GM18520 (cell line): ENCODE data around the gene SNX17.
"Not testable (repeated sequence)": the region's sequence is repeated elsewhere in the genome, so short reads cannot be mapped to it uniquely, and the experiment has no call there.

Source experiments
- ATAC-seq: cut with Tn5 transposase; IDR thresholded peaks from one replicate; pipeline ENCODE4 v1.9.1; 2021; ENCODE audit not compliant: unreplicated experiment

SNX17 gene, protein sequence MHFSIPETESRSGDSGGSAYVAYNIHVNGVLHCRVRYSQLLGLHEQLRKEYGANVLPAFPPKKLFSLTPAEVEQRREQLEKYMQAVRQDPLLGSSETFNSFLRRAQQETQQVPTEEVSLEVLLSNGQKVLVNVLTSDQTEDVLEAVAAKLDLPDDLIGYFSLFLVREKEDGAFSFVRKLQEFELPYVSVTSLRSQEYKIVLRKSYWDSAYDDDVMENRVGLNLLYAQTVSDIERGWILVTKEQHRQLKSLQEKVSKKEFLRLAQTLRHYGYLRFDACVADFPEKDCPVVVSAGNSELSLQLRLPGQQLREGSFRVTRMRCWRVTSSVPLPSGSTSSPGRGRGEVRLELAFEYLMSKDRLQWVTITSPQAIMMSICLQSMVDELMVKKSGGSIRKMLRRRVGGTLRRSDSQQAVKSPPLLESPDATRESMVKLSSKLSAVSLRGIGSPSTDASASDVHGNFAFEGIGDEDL

DNA sequence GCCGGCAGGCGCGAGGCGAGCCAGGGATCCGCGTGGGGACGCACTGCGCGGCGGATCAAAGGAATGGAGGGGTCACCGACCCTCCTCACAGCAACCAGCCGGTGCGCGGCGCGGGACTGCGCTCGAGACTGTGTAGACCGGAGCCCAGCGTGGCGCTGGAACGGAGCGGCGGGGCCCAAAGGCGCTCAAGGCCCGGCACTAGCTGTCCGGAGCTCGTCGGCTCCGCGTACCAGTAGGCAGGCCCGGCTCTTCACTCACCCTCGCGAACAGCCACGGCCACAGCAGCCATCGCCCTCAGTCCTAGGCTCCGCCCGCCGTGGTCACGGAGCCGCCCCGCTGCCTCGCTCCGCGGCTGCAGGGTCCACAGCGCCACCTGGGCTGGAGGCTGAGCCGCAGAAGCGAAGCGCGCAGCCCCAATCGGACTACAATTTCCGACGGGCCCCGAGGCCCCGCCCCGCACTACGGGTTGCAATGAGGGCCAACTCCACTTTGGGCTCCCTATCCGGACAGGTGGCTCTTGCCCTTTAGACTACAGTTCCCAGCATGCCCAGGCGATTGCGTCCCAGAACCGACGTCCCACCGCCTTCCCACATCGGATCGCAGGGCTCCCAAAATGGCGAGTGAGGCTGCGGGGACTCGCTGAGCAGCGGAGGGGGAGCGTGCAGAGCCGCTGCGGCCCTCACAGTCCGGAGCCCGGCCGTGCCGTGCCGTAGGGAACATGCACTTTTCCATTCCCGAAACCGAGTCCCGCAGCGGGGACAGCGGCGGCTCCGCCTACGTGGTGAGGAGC lies at the start of gene SNX17, which contains the start of gene EIF2B4:
TSS of gene SNX17 (plus strand) at position 591 of the 790 bp plus-strand sequence. CDS start at position 719, 128 bp downstream.
TSS of gene EIF2B4 (minus strand) at position 313 of the 790 bp plus-strand sequence. CDS start at position 289, 24 bp downstream.
- peak; percentile 90 for ATAC-seq

DNA sequence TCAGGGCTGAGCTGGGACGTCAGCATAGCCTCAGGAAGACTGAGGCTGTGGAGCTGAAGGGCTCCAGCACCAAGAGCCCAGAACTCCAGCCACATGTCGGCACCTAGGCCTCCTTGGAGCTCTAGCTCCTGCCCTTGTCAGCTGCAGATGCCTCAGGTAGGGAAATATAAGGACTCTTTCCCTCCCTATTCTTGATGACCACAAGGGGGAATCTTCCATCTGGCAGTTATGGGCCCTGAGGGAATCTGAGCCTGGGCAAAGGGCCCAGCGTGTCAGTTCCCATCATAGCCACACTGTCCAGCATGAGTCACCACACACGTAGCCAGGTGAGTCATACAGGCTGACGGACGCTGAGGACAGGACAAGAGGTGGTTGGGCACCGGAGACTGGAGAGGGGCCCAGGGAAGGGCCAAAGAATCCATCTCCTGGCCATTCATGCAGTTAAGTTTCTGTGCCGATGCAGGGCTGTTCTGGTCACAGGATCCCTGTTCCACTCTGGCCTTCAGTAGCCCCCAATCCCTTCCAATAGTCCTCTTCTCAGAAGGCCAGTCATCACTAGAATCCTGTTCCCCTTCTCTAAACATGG lies 49.4 kb upstream of the SNX17 start:
- ATAC-seq, result no peak

DNA sequence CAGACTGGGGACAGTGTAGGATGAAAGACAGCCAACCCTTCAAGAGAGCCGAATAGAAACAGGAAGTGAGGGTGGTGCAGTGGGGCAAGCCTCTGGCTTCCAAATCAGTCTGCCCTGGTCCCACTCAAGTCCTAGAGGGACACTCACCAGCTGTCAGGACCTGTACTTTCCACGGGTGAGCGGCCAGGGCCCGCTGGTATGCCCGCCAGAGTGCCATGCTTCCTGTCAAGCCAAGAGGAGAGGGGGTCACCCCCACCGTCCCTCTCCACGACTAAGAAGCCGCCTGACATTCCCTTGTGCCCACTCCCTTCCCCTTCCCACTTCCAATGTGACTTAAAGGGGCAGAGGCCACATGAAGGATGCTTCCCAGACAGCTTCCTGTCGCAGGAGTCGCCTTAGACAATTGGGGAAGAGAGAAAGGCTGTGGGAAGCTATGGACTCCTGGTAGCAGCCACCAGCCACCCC lies 48.1 kb upstream of the SNX17 start:
- ATAC-seq, result no peak

DNA sequence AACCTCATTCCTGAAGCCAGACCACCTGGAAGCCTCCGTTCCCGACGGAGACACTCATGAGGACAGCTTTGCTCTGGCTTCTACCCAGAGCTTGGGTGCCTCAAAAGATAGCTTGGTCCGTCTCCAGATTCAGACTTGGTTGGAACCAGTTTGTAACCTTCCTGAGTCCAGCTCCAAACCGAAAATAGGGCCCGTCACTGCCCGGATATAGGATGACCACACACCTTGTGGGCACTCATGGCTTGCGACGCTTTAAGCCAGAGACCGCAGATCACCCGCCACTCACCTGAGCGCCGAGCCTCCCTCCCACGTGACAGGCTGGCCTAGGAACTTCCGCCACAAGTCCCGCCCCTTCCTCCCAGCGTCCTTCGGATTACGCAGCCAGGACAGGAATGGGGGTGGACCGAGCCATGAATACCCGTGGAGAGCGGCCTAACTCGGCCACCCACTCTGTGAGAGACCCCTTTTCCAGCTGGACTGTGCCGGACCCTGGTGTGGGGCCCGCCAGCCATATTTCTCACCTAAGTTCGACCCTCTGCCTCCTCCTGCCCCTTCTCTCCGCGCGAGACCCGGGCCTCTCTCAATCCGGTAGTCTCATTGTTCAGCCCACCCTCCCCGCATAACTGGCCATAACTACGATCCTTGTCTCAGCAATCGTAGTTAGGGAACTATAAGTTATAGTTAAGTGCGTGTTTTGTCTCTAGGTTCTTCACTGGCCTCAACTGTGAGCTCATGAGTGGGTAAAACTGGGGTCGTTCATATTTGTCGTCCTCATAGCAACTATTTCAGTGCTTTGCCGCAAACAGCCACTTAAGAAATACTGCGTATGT lies 47.4 kb upstream of the SNX17 start, which contains the start of gene MPV17:
TSS of gene MPV17 (minus strand) at position 332 of the 830 bp plus-strand sequence. CDS start 580 bp downstream, outside the sequence.
- peak; percentile 66 for ATAC-seq

DNA sequence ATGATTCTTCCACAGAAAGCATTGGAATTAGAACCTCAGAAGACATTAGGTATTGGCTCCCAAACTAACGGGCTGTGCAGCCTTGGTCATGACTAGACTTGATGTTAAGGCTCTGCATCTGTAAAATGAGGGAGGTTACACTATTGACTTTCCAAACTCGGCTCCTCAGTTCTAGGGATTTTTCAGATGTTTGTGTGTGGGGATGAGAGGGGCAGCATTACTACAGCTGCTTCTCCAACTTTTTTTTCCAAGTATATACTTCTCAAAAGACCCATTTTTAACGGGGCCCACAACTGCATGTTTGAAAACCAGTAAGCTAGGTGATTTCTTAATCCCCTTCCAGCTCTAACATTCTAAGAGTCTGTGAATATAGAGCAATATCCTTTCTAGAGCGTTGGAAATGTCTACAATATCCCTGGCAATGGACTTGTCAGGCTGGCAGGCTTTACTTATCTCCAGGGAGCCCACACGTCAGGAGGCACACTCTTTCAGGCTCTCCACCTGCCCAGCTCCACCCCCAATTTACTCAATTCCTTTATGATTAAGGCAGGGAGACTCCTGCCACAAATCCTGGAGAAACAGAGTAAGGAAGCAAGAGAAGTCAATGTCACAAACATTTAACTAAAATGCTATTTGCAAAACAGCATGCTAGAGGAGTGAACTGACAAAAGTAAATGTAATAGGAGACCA lies 46.7 kb upstream of the SNX17 start:
- ATAC-seq, result no peak

DNA sequence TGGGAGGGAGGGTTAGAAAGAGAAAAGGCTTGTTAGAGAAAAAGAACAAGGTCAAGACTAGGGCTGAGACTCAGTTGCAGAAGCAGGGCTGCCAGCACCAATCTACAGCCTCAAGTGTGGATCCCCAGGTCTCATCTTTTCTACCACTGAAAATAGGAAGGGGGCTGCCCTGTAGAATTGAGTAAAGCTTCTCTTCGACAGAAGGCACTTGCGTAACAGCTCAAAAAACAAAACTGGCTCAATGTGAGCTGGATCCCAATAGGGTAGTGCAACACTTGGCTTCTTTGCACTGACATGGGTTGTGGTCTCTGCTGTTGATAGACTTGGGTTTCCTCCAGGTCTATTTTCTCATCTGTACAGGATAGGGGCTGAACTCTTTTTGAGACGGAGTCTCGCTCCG lies 45.7 kb upstream of the SNX17 start:
- no peak for ATAC-seq

DNA sequence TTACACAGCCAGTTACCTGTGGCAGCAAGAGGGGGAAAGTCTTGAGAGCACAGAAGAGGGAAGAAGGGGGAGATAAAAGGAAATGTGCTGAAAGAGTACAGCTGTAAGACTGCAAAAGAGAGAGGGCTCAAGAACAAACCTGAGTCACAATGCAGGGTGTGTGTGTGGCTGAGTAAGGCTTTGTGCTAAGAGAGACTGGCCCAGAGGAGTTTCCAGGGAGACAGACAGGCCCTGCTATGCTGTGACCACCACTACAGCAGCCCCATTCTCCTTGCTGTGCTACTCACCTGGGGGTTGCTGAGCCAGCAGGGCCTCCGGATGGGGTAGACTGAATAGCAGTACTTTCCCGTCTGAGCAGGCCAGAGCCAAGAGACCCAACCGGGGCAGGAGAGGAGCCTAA lies 35.1 kb upstream of the SNX17 start:
- ATAC-seq, result no peak

DNA sequence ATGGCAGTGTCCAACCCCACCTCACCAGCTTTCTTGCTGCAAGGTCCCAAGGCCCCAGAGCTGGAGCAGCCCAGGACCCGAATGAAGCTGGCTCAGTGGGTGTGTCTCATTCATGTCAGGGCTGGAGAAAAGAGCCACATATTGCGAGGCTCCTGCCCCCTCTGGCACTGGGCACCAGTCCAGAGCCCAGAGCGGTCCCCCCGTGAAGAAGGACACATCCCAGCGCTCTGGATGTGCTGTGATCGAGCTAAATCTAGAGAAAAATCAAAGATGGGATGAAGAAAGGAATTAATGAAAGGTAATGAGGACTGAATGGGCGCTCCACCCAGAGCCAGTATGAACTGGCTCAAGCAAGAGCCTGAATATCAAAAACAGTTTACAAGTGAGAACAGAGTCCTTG lies 34.2 kb upstream of the SNX17 start:
- no peak for ATAC-seq

DNA sequence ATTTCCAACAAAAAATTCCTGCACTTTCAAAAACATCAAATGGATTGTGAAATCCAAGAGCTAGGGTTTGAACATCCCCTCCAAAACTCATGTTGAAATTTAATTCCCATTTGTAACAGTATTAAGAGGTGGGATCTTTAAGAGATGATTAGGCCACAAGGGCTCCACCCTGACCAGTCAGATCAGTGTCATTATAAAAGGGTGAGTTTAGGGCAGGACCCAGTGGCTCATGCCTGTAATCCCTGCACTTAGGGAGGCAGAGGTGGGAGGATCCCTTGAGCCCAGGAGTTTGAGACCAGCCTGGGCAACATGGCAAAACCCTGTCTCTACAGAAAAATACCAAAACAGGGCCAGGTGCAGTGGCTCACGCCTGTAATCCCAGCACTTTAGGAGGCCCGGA lies 22.8 kb upstream of the SNX17 start:
- ATAC-seq, result no peak

DNA sequence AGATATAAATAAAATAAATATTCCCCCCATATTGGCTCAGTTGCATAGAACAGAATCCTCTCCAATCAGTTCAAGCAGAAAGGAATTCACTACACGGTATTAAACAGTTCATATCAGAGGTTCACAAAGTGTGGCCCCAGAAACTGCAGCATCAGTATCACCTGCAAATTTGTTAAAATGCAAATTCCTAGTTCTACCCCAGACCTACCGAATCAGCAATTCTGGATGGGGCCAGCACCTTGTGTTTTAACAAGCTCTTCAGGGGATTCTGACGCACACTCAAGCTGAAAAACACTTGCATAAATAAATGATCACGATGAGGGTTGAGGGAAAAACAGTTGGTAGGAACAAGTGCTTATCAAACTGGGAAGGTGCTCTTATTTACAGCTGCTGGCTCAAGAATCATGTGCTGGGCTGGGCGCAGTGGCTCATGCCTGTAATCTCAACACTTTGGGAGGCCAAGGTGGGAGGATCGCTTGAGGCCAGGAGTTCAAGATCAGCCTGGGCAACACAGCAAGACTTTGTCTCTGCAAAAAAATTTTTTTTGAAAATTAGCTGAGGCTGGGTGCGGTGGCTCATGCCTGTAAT lies 20.2 kb upstream of the SNX17 start:
- ATAC-seq, result no peak

DNA sequence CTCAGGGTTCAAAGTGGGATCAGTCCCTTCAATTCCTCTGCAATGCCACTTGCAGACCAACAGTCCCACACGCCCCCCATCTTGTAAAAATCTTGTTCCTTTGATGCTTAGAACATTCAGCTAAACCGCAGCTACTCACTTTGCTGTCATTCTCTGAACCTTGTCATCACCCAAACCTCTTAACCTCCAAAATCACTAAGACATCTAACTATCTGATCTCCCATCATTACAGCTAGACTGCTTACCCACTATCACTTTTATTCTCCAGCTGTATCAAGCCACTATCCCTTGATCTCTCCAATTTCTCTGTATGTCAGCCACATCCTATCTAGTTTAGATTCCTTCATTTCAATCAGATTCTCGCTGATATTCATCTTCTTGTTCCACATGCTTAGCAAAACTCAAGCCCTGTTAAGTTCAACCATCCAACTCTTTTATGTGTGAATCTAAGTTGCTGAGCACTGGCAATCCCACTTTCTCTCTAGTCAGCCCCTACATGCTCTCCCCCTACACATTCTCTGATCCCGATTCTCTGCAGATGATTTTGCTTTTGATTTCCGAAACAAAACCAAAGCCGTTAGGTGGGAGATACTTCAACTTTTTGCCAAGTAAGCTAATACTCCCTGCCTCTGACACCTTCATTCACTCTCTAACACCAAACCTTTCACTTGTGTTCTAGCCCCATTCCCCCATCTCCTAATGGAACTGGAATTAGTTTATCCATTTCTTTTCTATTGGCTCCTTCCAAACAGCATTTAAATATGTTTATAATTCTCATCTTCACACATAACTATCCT lies 18.4 kb upstream of the SNX17 start:
- ATAC-seq, result no peak

DNA sequence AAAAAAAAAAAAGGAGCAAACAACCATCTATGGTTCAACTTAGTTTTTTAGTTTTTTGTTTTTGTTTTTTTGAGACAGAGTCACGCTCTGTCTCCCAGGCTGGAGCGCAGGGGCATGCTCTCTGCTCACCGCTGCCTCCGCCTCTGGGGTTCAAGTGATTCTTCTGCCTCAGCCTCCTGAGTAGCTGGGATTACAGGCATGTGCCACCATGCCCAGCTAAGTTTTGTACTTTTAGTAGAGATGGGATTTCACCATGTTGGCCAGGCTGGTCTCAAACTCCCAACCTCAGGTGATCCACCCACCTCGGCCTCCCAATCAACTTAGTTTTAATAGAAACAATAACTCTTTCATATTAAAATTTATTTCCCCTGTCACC lies 17.0 kb upstream of the SNX17 start:
- not testable (repeated sequence) for ATAC-seq

DNA sequence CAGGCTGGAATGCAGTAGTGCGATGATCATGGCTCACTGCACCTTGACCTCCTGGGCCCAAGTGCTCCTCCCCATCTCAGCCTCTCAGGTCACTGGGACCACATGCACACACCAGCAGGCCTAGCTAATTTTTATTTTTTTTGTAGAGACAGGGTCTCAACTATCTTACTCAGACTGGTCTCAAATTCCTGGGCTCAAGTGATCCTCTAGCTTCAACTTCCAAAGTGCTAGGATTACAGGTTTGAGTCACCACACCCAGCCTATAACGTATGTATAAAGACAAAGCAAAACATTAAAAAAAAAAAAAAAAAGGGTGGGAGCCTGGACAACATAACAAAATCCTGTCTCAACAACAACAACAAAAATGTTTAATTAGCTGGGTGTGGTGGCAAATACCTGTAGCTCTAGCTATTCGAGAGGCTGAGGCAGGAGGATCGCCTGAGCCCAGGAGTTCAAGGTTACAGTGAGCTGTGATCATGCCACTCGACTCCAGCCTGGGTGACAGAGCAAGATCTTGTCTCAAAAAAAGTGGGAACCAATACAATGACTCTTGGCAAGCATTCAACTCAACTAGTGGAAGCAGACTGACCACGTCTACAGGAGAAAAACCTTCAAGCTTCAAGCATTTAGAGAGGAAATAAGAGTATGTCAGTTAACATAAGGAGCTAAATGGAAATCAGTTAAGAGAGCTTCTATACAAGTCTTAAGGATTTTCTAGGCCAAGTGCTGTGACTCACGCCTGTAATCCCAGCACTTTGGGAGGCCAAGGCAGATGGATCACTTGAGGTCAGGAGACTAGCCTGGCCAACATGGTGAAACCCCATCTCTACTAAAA lies 16.4 kb upstream of the SNX17 start:
- ATAC-seq, result no peak

DNA sequence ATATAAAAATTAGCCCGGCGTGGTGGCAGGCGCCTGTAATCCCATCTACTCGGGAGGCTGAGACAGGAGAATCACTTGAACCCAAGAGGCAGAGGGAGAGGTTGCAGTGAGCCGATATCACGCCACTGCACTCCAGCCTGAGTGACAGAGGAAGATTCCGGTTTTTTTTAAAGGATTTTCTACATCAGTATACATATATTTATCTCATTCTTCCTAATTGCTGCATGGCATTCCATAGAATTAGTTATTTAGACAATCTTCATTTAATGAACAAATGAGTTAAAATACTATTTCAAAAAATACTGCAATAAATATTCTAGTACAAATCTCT lies 15.9 kb upstream of the SNX17 start:
- no peak for ATAC-seq

DNA sequence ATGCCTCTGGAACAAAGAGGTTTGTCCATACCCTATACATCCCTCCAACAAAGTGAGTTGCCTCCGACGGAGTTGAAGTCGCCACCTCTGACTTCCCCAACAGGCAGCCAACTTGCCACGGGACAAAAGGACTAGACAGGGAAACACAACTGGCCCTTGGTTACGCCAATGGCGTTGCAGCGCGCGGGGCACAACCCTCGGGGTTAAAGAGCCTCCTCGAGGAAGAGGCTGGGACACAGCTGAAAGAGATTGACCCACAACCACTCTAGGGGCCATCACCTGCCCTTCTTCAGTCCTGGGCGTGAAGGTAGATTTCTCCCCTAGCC lies 14.4 kb upstream of the SNX17 start:
- ATAC-seq, result peak; percentile 18

DNA sequence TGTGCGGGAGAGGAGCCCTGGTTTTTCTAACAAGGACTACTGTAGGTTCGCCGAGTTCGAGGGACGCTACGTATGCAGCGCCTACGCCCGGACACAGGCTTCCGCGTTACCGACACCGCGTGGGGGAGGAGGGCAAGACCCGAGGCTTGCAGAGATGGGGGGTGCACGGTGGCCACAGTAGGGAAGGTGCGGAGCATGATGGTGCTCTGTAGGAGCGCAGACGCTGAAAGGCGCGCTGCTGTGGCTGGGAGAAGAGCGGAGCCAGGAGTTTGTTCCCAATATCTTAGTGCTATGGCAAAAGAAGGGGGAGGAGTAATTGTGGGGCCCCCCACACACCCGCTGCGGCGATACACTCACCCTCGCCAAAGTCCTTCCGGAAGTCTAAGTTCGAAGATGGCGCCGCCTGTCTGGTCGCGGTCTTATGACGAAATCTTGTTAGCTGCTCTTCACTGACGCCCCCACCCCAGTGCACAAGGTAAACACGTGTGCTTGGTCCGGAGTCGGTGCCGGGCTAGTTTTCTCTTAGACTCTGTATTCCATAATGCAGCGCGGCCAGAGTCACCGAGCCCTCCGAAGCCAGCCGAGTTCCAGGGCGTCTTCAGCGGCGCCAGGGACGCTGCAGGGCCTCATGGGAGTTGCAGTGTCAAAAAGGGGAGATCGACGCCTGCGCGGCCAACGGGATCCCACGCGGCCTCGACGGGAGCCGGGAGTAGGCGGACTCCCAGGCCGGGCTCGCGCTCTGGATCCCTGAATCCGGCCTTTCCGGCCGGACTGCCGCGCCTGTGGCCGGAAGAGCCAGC lies 13.8 kb upstream of the SNX17 start, which contains the start of gene GTF3C2:
TSS of gene GTF3C2 (minus strand) at position 383 of the 800 bp plus-strand sequence. CDS start 13,210 bp downstream, outside the sequence.
- ATAC-seq, result peak; percentile 78
